MV-4-11 (cell line): ENCODE measurements around the gene PARVB.

Source experiments
- DNase-seq: peaks from one replicate; lab custom pipeline; 2025; lab: John Stamatoyannopoulos, UW

PARVB gene

GRCh38 chr22:44089717-44090570 is 65.8 kb downstream of the PARVB start:
- DNase-seq, result no peak

- no peak for DNase-seq
Measured at GRCh38 chr22:44090571-44090905, 66.4 kb downstream of the PARVB start.

- DNase-seq, result peak; percentile 31
Measured at GRCh38 chr22:44091021-44091721, 67.1 kb downstream of the PARVB start.

- no peak for DNase-seq
Measured at GRCh38 chr22:44091751-44092150, 67.6 kb downstream of the PARVB start.

- no peak for DNase-seq
Measured at GRCh38 chr22:44092636-44093220, 68.6 kb downstream of the PARVB start.

- DNase-seq, result no peak
Measured at GRCh38 chr22:44093791-44094190, 69.7 kb downstream of the PARVB start.

GRCh38 chr22:44094751-44095302 is 70.7 kb downstream of the PARVB start:
- DNase-seq, result no peak

- no peak for DNase-seq
Measured at GRCh38 chr22:44096736-44097135, 72.6 kb downstream of the PARVB start.

- DNase-seq, result no peak
Measured at GRCh38 chr22:44097263-44098020, 73.3 kb downstream of the PARVB start.

- no peak for DNase-seq
Measured at GRCh38 chr22:44098021-44098739, 74.1 kb downstream of the PARVB start.

GRCh38 chr22:44098966-44099530 is 74.9 kb downstream of the PARVB start:
- DNase-seq, result no peak

- no peak for DNase-seq
Measured at GRCh38 chr22:44099696-44100095, 75.6 kb downstream of the PARVB start.

- DNase-seq, result no peak
Measured at GRCh38 chr22:44100411-44100810, 76.3 kb downstream of the PARVB start.

GRCh38 chr22:44102121-44102520 is 78.0 kb downstream of the PARVB start:
- no peak for DNase-seq

GRCh38 chr22:44102856-44103255 is 78.8 kb downstream of the PARVB start:
- DNase-seq, result no peak

- DNase-seq, result no peak
Measured at GRCh38 chr22:44103735-44104480, 79.8 kb downstream of the PARVB start.

- DNase-seq, result no peak
Measured at GRCh38 chr22:44107340-44107739, 83.2 kb downstream of the PARVB start.

- DNase-seq, result no peak
Measured at GRCh38 chr22:44108076-44108475, 84.0 kb downstream of the PARVB start.

- DNase-seq, result peak; percentile 3
Measured at GRCh38 chr22:44108806-44109385, 84.8 kb downstream of the PARVB start.

- DNase-seq, result no peak
Measured at GRCh38 chr22:44109416-44109815, 85.3 kb downstream of the PARVB start.
